DMS 273 (cell line): ENCODE measurements around the gene RBMS3.
"Not testable (repeated sequence)": the region's sequence is repeated elsewhere in the genome, so short reads cannot be mapped to it uniquely, and the experiment has no call there.

Experiments used
- DNase-seq: peaks from one replicate; lab custom pipeline; 2025; ENCODE audit not compliant: unreplicated experiment; lab: John Stamatoyannopoulos, UW

The RBMS3 gene

GRCh38 chr3:29473481-29474170 is 192.8 kb downstream of the RBMS3 start:
- DNase-seq: not testable (repeated sequence)

DNA sequence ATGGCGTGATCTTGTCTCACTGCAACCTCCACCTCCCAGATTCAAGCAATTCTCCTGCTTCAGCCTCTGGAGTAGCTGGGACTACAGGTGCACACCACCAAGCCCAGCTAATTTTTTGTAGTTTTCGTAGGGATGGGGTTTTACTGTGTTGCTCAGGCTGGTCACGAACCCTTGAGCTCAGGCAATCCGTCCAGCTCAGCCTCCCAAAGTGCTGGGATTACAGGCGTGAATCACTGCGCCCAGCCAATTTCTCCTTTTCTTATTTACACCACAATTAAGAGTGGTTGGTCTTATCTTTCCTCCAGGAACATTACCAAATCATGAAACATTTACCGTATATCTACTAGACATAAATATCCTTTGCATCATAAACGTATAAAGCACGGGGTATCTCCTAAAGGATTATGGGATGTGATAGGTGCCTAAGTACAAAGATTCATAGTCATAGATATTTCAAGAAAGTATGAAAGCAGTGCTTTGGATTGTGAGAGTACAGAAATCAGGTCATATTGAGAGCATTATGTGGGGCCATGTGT is 194.5 kb downstream of the RBMS3 start:
- no peak for DNase-seq

DNA sequence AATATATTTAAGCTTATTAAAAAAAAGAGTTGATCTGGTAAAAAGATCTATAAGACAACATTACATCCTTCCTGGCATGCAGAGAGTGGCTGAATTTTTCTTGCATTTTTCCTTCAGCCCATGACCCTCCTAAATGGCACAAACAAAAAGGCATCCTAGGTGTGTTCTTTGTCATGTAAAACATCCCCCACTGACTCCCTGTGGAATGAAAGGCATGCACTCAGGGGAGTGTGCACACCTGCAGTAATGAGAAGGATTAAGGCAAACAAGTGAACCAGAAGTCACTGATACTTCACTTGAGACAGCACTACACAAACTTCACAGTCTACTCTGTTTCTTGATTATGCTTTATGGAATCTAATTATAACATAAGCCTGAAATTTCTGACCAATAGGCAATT is 195.0 kb downstream of the RBMS3 start:
- DNase-seq: no peak

DNA sequence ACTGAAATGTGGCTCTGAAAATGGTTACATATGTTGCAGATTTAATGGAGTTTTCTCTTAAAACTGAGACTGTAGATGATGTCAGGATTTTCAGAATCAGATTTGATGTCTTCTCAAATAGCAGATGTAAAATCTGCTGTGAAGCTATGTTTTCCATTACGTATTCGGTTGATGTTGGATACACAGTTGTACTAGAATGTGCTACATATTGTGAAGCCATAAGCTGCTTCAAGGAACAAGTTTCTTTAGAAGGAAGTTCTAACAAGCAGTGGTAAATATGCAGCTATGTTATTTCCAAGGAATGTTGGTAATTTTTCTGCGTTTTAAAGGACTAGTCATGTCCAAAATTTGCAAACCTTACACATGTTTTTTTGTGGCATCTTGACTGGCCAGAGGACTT is 197.7 kb downstream of the RBMS3 start:
- DNase-seq: no peak

DNA sequence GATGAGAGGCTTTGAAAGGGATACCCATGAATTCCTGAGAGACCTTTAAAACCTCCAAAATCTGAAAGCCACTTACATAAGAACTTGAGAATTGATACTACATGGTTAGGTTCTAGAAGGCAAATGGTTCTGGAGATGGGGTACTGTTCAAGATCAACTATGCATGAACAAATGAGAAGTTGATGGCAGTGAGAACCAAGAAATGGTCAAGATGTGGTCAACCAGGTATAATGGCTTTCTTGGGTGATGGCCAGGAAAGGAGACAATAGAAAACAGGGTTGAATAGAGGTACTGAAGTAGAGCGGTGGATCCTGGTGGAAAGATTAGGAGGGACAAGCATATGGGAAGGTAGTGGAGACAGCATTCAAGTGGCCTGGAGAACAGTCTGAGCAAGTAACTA is 200.4 kb downstream of the RBMS3 start:
- no peak for DNase-seq

- no peak for DNase-seq
Observed at GRCh38 chr3:29481969-29482767, 201.3 kb downstream of the RBMS3 start.

DNA sequence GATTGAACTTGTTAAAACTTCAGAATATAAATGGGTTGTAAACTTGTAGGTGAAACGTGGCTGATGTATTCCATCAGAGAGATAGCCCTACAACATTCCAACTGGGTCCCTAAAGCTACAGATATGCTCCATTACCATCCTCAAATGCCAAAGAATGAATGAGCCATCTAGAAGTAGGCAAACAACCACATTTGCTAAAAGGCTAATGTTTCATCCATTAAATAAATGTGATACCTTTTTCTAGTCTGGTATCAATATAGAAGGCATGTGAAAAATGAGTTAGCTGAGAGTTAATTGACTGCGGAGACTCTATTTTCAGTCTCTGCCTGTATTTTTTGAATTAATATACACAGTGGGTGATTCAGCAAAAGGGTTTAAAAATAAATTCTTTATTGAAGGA is 203.8 kb downstream of the RBMS3 start:
- no peak for DNase-seq

DNA sequence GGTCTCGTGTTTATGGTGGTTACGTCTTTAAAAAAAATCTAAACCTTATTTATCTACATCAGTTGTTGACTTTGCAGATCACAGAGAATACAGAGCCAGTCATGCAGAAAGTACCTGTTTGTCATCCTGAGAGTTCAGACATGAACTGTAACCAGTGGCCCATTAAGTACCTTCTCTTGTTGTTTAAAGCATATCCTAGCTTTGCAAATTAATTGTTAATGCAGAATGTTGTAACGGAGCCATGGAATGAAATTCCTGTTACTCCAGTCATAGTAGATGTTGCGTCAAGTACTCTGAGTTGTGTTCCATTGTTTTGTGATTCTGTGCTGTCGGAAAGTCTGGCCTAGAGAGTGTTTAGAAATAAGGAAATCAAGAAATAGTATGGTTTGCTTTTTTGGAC is 205.2 kb downstream of the RBMS3 start:
- no peak for DNase-seq

DNA sequence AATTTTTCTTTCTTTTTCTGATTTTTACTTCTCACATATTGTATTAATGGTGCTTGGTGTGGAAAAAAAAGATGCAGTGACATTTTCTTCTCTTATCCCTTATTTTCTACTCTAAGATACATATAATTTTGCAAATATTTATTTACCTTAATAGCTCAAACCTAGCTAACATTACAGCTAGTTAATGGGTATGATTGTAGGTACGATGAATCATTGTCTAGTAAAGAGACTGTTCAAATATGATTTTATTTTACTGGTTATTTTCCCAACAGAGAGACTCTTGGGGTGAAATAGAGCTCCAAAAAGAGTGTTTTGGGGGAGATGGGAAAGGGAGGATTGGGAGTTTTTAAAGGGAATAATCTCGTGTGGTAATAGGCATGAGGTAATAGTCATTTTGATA is 206.0 kb downstream of the RBMS3 start:
- DNase-seq: no peak

- DNase-seq: no peak
Observed at GRCh38 chr3:29488922-29489321, 208.1 kb downstream of the RBMS3 start.

DNA sequence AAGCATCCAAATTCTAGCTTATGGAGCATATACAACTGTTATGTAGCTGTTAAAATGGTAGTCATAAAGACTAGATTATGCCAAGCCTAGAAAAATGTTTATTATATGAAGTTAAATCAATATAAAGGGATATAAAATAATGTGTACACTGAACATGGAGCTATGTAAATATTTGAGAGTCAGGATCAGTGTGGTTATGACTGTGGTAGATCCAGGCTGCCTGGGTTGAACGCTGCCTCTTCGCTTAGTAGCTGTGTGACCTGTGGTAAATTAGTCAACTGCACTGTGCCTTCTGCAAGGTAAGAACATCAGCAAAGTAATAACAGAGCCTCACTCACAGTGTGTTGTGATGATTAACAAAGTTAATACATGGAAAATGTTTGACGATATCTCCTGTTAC is 212.2 kb downstream of the RBMS3 start:
- no peak for DNase-seq

DNA sequence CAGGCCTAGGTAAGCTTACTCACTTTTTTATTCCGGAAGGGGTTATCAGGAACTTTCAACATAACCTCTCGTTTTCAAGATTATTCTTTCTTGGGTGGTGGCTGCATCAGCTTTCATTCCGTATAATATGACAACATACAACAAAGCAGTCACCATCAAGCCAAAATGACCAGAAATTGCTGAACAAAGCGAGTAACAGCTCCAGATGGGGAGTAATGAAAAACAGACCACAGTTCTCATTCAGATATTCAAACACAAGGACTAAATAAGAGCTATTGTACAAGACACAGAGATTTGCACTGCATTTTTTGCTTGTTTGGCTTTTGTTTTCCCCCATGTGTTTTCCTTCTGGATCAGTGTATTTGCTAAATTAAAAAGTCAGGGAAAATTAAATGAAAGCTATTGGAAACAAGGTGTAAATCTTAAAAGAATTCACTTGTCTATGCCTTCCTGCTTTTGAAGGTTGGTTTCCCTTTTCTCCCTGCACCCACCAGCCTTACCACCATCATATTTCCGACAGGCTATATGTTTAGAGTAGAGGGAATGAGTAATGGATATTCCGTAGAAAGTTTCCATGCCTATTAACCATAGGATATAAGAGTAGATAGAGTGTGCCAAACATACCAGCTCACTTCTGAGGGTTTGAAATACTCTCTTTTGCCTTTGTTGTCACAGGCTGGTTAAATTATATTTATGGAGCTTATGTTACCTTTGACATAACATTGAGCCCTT is 213.6 kb downstream of the RBMS3 start:
- DNase-seq: no peak

GRCh38 chr3:29497282-29497681 is 216.4 kb downstream of the RBMS3 start:
- DNase-seq: no peak

DNA sequence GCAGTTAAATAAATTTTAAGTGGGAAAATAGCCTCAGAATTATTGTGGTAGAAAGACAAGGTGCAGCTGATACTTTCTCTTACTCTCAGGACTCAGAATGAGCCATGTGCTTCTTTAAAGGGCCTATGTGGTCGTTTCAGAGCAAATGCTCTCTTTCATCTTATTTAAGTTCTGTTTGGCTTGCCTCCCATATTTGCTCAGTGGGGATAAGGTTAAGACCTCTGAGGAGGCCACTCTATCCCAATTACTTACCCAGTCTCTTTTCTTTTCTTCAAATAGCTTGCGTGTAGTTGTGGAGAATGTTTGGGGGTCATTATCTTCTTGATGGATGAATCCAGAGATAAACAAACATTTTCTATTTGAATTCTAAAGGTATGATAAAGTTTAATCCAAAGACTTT is 221.9 kb downstream of the RBMS3 start:
- DNase-seq: no peak

DNA sequence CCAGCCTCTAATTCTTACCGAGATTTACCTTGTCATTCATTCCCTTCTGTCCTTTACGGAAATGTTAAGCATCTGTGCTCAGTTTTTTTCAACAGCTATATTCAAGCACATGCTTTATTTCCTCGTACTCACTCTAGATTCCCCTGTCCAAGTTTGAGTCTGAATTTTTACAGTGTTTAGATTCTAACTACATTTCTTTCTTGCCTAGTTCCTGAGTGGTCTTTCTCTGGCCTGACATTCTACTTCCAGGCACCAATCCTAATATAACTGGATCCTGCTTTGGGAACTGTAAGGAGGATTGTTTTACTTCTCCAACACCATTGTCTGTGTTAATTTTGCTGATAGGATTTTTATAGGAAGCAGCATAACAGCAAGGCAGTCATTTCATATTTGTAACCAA is 222.4 kb downstream of the RBMS3 start:
- DNase-seq: no peak

DNA sequence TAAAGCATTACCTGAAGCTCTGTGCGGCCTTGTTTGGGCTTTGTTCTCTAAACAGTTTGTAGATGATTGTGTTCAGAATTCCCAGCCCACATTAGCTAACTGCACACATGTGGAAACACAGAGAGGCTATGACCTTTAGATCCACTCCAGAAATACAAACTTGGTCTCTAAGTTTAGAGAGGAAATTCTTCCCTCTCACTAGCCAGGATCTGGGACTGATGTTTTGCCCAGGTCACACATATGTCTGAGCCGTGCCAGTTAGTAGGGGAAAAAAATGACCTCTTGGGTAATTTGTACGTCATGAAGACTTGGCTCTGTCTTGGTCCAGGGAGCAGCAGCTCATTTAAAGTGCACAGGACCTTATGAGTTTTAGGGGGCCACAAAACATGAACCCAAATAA is 223.1 kb downstream of the RBMS3 start:
- no peak for DNase-seq

- DNase-seq: no peak
Observed at GRCh38 chr3:29506502-29506901, 225.6 kb downstream of the RBMS3 start.

DNA sequence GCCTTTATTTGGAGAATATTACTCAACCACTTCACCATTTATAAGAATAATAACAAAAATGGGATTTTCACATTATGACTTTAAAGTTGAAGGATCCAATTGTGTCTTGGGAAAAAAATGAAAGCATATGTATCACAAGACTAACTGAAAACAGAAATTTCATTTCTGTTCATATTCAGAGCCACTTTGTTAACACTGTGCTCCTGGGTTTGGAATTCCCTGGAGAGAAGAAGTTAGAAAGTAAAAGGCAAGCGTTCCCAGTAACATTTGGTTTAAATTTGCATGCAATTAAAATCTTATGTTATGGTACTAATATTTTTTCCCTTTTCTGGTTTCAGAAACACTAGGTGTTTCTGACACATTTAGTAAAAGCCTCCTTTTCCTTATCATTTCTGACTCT is 230.8 kb downstream of the RBMS3 start:
- no peak for DNase-seq

DNA sequence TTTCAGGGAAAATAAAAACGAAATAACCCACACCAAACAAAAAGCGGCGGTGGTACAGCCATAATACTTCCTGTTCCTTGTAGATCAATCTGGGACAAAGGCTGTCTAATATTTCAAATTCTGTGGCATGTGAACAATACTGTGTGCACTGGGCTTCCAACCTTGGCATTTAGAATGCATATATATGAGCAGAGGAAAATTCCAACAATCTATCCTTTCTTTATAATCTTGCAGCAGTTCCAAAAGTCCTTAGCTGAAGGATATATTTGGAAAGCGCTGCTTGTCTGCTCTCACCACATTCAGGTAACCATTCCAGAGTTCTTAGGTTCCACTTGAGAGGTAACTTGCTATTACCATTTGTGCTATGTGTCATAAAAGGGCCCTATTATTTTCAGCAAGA is 231.8 kb downstream of the RBMS3 start:
- no peak for DNase-seq

- DNase-seq: no peak
Observed at GRCh38 chr3:29513236-29513635, 232.4 kb downstream of the RBMS3 start.

DNA sequence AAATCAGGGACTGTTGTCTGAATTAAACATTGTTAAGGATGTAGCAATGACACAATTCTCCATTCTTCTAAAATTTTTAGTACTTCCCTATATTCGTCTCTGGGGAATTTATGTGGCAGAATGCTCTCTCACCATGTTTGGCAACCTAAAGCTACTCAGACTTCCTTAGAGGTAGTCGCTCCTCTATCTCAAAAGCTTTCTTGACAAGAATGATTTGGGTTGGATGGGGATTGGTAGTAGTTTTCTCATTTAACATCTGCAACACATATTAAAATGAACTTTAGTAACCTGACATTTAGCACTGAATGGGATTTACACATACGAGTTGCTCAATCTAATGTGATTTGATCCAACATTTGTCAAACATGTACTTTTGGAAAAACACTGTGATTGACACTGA is 233.3 kb downstream of the RBMS3 start:
- no peak for DNase-seq

DNA sequence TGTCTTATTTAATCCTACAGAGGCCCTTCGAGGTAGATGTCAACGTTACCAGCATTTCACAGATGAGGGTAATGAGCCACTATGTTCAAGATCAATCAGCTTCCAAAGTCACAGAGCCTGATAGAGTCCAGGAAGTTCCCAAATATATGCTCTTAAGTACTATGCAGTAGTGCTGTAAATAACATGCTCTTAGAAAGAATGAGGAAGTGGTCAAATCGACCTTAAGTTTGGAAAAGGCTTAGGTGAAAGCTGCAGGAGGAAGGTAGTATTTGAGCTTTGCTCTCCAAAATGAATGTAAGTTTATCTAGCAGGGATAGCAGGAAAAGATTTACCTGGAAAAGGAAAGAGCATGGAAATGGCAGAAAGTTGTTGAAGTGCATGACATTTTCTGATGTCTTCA is 234.0 kb downstream of the RBMS3 start:
- no peak for DNase-seq
